HG03175 (cell line): Measurements from ENCODE around the gene ROM1.
A peak's percentile ranks its signal among the peaks of the same experiment; 100 is the strongest.
"Not testable (repeated sequence)": the region's sequence is repeated elsewhere in the genome, so short reads cannot be mapped to it uniquely, and the experiment has no call there.

Source experiments
- ATAC-seq: cut with Tn5 transposase; IDR thresholded peaks from one replicate; pipeline ENCODE4 v1.9.1; 2021; ENCODE audit warnings: mild to moderate bottlenecking, moderate library complexity; ENCODE audit not compliant: unreplicated experiment

Gene ROM1

GRCh38 chr11:62607714-62608113, 5.3 kb upstream of the ROM1 start:
- ATAC-seq, result no peak

DNA sequence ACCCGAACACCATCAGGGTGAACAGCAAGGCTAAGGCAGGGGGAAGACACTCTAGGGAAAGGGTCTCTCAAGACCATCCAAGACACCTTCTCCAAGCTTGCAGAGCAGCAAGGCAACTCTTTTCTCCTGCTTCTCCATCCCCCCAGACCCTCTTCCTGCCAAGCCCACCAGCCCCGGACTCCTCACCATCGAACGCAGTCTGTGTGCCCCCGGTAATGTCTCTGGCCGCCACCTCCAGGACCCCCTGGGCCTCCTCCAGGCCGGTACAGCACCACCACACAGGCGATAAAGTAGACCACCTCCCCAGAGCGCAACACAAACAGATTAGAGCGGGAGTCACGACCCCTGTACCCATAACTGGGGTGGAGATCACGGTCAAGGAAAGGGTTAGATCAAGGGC, 4.3 kb upstream of the ROM1 start:
- ATAC-seq, result no peak

DNA sequence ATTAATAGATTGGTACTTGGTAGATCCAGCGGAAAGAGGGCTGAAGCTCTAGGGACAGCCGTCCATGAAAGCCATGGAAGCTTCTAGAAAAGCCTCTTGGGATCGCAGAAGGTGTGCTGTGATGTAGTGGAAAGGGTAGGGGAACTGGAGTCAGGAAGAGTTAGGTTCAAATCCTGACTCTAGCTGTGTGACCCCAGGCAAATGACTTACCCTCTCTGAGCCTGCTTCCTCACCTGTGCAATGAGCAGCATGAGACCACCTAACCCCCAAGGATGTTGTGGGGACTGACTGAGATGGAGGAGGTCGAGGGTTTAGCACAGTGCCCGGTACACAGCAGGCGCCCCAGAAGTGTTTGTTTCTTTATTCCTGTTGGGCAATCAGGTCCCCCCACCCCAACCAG, 2.7 kb upstream of the ROM1 start:
- no peak for ATAC-seq

DNA sequence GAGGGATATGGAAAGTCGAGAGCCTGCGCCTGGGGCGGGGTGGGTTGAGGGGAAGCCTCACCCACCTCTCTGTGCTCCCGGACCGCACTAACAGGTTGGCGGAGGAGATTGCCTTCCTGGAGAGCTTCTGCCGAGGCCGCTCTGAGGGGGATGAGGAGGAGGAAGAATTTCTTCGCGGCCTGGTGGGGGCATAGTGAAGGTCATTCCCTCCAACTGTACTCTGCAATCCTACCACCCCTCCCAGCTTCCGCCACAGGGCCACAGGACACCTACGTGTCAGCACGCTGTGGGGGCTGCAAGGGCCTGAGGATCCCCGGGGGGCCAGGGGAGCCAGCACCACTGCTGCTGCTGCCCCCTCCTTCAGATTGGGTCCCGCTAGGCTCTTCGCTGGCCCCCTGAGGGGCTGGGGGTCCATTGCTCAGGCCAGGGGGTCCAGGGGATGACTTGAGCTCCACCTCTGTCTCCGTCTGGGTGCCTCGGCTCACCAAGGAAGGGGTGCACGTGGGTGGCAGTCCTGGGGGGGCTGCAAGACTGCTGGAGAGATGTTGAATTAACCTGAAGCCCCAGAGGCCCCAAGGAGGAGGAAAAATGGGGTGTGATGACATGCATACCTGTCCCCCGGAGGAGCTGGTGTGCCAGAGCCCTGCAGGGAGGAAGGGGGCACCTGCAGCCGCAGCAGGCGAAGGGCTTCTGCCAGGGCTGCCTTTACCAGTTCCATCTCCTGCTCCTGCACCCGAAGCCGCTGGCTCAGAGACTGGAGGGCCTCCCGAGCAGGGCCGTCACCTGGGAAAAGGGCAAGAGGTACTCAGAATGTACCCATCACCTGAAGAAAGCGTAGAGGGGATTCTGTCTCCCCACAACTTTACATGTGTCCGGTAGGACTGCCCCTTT, 2.0 kb upstream of the ROM1 start:
- no peak for ATAC-seq

GRCh38 chr11:62611705-62612365, 1.2 kb upstream of the ROM1 start:
- ATAC-seq, result peak; percentile 29

- no peak for ATAC-seq
These were observed 278 bp downstream of the ROM1 start for GRCh38 chr11:62613291-62613778.

- no peak for ATAC-seq
These were observed 1.2 kb downstream of the ROM1 start for GRCh38 chr11:62614275-62614674.

- no peak for ATAC-seq
These were observed 2.5 kb downstream of the ROM1 start for GRCh38 chr11:62615521-62615920.

GRCh38 chr11:62616957-62617356, 3.9 kb downstream of the ROM1 start:
- not testable (repeated sequence) for ATAC-seq

- no peak for ATAC-seq
These were observed 8.0 kb downstream of the ROM1 start for GRCh38 chr11:62621027-62621566.

GRCh38 chr11:62621567-62622470, 8.8 kb downstream of the ROM1 start, which contains the start of gene B3GAT3:
TSS of gene B3GAT3 (minus strand) at chr11:62621986. CDS start at chr11:62621947, 39 bp downstream.
- peak; percentile 96 for ATAC-seq

- ATAC-seq, result no peak
These were observed 9.5 kb downstream of the ROM1 start for GRCh38 chr11:62622476-62623089.

DNA sequence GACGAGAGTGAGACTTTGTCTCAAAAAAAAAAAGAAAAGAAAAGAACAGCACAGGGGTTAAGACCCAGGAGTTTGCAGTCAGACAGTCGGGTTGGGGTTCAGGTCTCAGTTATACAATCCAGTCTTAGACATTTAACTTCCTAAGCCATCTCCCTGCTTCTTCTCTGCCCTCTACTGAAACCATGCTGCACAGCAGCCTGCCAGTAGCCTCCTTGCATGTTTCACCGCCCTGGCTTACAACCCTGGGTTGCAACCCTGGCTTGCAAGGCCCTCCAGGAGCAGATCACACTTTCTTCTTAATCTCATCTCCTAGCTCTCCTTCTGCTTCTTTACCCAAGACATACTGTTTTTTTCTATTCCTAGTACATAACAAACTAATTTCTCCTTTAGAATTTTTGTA, 14.7 kb downstream of the ROM1 start:
- ATAC-seq, result no peak

DNA sequence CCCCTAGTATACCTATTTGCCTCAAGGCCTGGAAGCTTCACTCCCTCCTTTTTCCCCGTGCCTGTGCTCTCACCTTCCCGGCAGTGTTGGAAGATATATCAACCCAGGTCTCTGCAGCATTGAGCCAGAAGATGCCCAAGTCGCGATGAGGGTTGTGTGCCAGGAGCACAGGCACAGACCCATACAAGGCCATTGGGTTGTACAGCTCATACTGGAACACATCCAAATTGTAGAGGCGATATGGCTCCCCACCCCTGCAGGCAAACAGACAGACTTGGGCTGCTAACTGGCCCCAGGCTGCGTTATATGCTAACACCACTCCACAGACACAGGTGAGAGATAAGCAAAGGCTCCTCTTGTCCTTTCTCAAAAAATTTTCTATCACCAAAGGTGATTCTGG, 19.4 kb downstream of the ROM1 start:
- ATAC-seq, result no peak

- no peak for ATAC-seq
These were observed 31.2 kb downstream of the ROM1 start for GRCh38 chr11:62644220-62644619.

DNA sequence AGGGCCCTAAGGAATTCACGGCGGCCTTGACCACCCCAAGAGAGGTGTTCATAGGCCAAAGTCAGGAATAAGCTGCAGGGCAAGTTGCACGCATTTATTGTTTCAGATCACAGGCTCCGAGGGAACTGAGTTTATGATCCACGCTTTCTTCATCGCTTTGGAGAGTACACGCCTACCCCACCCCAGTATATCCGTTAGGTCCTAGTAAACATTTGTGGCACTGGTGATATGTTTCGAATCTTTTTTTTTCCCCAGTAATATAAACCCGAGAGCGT, 32.6 kb downstream of the ROM1 start:
- ATAC-seq, result no peak

DNA sequence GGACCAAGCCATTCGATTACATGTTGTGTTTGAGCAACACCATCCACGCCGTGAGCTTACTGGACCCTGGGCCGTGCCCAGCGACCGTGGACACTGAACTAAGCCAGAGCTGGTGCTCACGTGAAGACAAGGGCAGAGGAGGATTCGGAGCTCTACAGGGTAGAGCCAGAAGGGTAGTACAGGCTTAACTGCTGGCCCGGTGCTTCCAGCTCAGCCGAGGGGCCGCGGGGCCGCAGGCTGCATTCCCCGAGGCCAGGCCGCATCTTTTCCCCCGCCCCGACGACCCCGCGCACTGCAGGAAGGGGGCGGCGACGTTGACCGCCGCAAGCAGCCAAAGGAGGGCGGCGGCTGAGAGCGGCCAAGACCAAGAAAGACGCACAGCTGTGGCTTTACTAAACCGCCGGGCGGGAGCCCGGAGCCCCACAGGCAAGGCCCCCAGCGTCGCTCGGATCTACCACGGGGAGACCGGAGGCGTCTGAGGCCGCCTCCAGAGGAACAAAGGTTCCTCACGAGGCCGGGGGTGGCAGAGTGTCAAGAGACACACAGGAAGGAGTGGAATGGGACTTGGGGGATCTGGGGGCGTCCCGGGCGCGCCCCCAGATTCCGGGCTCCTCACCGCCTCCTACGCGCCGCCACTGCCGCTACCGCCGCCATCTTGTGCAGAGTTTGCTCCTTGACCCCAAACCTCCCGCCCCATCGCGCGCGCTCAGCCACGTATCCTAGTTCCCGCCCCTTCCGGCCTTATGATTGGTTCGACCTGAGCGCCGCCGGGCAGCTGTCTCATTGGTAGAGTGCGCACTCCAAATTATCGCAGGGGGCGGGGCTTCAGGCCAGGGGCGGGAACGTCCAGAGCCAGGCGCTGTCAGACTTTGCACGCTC, 33.1 kb downstream of the ROM1 start, which contains the start of gene GANAB:
TSS of gene GANAB (minus strand) at position 668 of the 879 bp plus-strand sequence. CDS start at position 654, 14 bp downstream.
- peak; percentile 97 for ATAC-seq

DNA sequence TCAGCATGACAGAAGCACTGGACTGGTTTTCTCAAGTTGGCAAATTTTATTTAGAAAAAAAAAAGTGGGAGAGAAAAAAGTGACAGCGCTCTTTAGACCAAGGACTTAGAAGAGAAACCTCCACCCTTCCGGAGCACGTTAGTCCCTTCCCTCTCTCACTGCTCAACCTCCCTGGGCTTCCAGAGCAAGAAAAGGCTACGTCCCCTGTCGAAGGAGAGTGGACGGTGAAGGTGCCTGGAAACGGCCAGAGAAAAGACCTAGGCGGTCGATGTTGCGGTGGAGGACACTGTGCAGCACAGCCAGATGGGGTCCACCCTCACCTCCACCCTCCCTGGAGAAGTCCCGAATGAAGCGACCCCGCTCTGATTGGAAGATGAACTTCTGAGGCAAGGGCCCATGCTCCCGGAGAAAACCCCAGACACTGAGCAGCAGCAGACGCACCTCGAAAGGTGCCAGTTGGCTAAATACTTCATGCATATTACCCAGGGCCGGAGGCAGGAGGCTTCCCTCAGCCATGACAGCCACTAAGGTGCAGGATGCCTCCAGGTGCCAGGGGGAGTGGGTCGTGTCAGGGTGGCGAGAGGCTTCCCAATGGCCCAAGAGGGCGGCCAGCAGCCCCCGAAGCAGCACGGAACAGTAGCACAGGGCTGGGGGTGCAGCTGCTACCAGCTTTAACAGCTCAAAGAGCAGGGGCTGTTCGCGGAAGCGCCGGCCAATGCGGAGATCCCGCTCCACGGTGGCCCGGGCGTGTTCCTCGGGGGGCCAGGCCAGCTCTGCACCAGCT, 34.0 kb downstream of the ROM1 start:
- ATAC-seq, result no peak

GRCh38 chr11:62647609-62648005, 34.5 kb downstream of the ROM1 start:
- no peak for ATAC-seq
